Measurements from ENCODE around the gene CPD. TPM values are rescaled to one million over a fixed set of nuclear protein-coding genes. Genes with fewer than 3 reads are reported as not detected.

The CPD gene
- 12.5 and 16.5 TPM in 2 replicates for polyA plus RNA-seq (2012; rRNA removed)
- polyA plus RNA-seq (2012; cell fraction: cytosol; rRNA removed): 20.7 and 20.8 TPM in 2 replicates
- polyA plus RNA-seq (2012; cell fraction: nucleus; rRNA removed): 8.2 and 14.7 TPM in 2 replicates

GRCh38 chr17:30378825-30379302 is at the start of gene CPD:
TSS of gene CPD (plus strand) at chr17:30378927. CDS start at chr17:30378981, 54 bp downstream.
- Histone ChIP-seq H2AFZ (ENCODE audit: low read depth) (peak within 1 kb of the TSS; percentile 98), H3K4me3 (ENCODE audit: low read depth in 2 of 2, low read length in 1 of 2) (peak within 1 kb of the TSS; percentile 70 to 95), H3K27me3 (ENCODE audit: insufficient read depth) (no peaks in the 10 kb centered on the region), H3K9me2 (no peaks in the 10 kb centered on the region), H3K4me1 (ENCODE audit: control insufficient read depth in 1 of 2, insufficient read depth in 2 of 2, low read depth in 1 of 2, low read length in 1 of 2) (peaks cover 5 to 21% of the 10 kb centered on the region in 2 experiments; a peak in 3 of 4 replicates), H4K20me1 (ENCODE audit: insufficient read depth) (peaks cover 23% of the 10 kb centered on the region; the same call in 1 of the 2 replicates), H3K4me2 (peak within 1 kb of the TSS; percentile 92), H3K9ac (peak within 1 kb of the TSS; percentile 80), H3K36me3 (replicated peaks in 1 of 2; ENCODE audit: control insufficient read depth in 1 of 2, insufficient read depth in 2 of 2, low read length in 1 of 2) (no peaks in the 10 kb centered on the region), H3F3A (replicated peaks; ENCODE audit: insufficient read depth) (no peaks in the 10 kb centered on the region), H3K79me2 (ENCODE audit: insufficient read depth) (peaks cover 47% of the 10 kb centered on the region), H3K27ac (ENCODE audit: low read depth in 2 of 2, low read length in 1 of 2) (peak within 1 kb of the TSS; percentile 62 to 84; a peak in 3 of 4 replicates), H3K9me3 (no peaks in the 10 kb centered on the region)
- peak; percentile 99 for DNase-seq
- CTCF ChIA-PET: interaction anchor here (0.9 to 1.6 kb wide), 3 partner anchors 12 to 38 kb away, joined by 3 to 5 read pairs (median 4); no protein-coding TSS in a partner anchor
- WGBS (ENCODE audit: low lambda C conversion rate): no CpG with 5 or more reads among the region's 59 CpGs
- POLR2A ChIA-PET: no interaction called here
- no peak for TF ChIP-seq FOXJ3 (CRISPR knock-in tag; IDR thresholded peaks at IDR 0.05)
- TF ChIP-seq PBX3 (IDR thresholded peaks at IDR 0.05): no peak
- no peak for TF ChIP-seq FOXM1 (IDR thresholded peaks at IDR 0.05; ENCODE audit: low read depth)
- 0 out of 2 replicates have a peak, but pooled peaks have one; percentile 25 for TF ChIP-seq SIN3A (IDR thresholded peaks at IDR 0.05; ENCODE audit: borderline replicate concordance, low read depth, low read length)
- TF ChIP-seq JUND (IDR thresholded peaks at IDR 0.05): no peak
- TF ChIP-seq POLR2AphosphoS5 (IDR thresholded peaks at IDR 0.05; ENCODE audit: low read depth, low read length): peak; percentile 87
- peak; percentile 77 for TF ChIP-seq YY1 (IDR thresholded peaks at IDR 0.05; ENCODE audit: low read depth)
- no peak for TF ChIP-seq RXRA (IDR thresholded peaks at IDR 0.05; ENCODE audit: borderline replicate concordance, low read depth)
- peak; percentile 65 for TF ChIP-seq GABPA (IDR thresholded peaks at IDR 0.05; ENCODE audit: low read depth)
- TF ChIP-seq MAX (IDR thresholded peaks at IDR 0.05; ENCODE audit: low read depth): peak; percentile 40
- peak; percentile 59 for TF ChIP-seq MXI1 (IDR thresholded peaks at IDR 0.05; ENCODE audit: low read depth, low read length)
- TF ChIP-seq CHD2 (IDR thresholded peaks at IDR 0.05; ENCODE audit: low read length, partially characterized antibody): no peak
- peak; percentile 84 for TF ChIP-seq RFX5 (IDR thresholded peaks at IDR 0.05; ENCODE audit: low read length)
- peak; percentile 89 for TF ChIP-seq TAF1 (IDR thresholded peaks at IDR 0.05; ENCODE audit: borderline replicate concordance, low read depth, low read length)
- no peak for TF ChIP-seq EZH2phosphoT487 (IDR thresholded peaks at IDR 0.05; ENCODE audit: borderline replicate concordance, low read depth)

- H3K27me3 ChIP-seq (ENCODE audit: insufficient read depth): no peaks in the 10 kb centered on the region
- H3F3A ChIP-seq (replicated peaks; ENCODE audit: insufficient read depth): peaks cover 11% of the 10 kb centered on the region
- no peaks in the 10 kb centered on the region for H3K9me2 ChIP-seq
- POLR2A ChIA-PET: no interaction called here
- H3K4me2 ChIP-seq: peak overlapping the region; percentile 30; the same call in 1 of the 2 replicates
- no peak overlapping the region for H3K4me3 ChIP-seq (ENCODE audit: low read depth in 2 of 2, low read length in 1 of 2)
- DNase-seq: no peak
- no peak overlapping the region; the same call in 1 of the 2 replicates for H3K9ac ChIP-seq
- H3K9me3 ChIP-seq: no peaks in the 10 kb centered on the region
- H2AFZ ChIP-seq (ENCODE audit: low read depth): peak overlapping the region; percentile 30
- H3K27ac ChIP-seq (ENCODE audit: low read depth in 2 of 2, low read length in 1 of 2): peak overlapping the region in 1 of 2 experiments; percentile 83; a peak in 3 of 4 replicates
- H3K36me3 ChIP-seq (replicated peaks in 1 of 2; ENCODE audit: control insufficient read depth in 1 of 2, insufficient read depth in 2 of 2, low read length in 1 of 2): no peaks in the 10 kb centered on the region
- H4K20me1 ChIP-seq (ENCODE audit: insufficient read depth): no peaks in the 10 kb centered on the region
- CTCF ChIA-PET: interaction anchor here (6.5 kb wide), 1 partner anchor 7 kb away, joined by 54 read pairs; no protein-coding TSS in a partner anchor
- H3K4me1 ChIP-seq (ENCODE audit: control insufficient read depth in 1 of 2, insufficient read depth in 2 of 2, low read depth in 1 of 2, low read length in 1 of 2): peaks cover 0 to 8% of the 10 kb centered on the region in 2 experiments; a peak in 1 of 4 replicates
- 30% methylated on average over 4 of the region's 4 CpGs for WGBS (ENCODE audit: low lambda C conversion rate)
- no peaks in the 10 kb centered on the region for H3K79me2 ChIP-seq (ENCODE audit: insufficient read depth)
- no peak for TF ChIP-seq USF1 (IDR thresholded peaks at IDR 0.05; ENCODE audit: borderline replicate concordance, low read depth)
- TF ChIP-seq, protein P1, sequence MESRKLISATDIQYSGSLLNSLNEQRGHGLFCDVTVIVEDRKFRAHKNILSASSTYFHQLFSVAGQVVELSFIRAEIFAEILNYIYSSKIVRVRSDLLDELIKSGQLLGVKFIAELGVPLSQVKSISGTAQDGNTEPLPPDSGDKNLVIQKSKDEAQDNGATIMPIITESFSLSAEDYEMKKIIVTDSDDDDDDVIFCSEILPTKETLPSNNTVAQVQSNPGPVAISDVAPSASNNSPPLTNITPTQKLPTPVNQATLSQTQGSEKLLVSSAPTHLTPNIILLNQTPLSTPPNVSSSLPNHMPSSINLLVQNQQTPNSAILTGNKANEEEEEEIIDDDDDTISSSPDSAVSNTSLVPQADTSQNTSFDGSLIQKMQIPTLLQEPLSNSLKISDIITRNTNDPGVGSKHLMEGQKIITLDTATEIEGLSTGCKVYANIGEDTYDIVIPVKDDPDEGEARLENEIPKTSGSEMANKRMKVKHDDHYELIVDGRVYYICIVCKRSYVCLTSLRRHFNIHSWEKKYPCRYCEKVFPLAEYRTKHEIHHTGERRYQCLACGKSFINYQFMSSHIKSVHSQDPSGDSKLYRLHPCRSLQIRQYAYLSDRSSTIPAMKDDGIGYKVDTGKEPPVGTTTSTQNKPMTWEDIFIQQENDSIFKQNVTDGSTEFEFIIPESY (IDR thresholded peaks at IDR 0.05; ENCODE audit: borderline replicate concordance, low read depth): no peak
- TF ChIP-seq, protein P2, sequence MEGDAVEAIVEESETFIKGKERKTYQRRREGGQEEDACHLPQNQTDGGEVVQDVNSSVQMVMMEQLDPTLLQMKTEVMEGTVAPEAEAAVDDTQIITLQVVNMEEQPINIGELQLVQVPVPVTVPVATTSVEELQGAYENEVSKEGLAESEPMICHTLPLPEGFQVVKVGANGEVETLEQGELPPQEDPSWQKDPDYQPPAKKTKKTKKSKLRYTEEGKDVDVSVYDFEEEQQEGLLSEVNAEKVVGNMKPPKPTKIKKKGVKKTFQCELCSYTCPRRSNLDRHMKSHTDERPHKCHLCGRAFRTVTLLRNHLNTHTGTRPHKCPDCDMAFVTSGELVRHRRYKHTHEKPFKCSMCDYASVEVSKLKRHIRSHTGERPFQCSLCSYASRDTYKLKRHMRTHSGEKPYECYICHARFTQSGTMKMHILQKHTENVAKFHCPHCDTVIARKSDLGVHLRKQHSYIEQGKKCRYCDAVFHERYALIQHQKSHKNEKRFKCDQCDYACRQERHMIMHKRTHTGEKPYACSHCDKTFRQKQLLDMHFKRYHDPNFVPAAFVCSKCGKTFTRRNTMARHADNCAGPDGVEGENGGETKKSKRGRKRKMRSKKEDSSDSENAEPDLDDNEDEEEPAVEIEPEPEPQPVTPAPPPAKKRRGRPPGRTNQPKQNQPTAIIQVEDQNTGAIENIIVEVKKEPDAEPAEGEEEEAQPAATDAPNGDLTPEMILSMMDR (IDR thresholded peaks at IDR 0.05): no peak
- TF ChIP-seq RCOR1 (IDR thresholded peaks at IDR 0.05; ENCODE audit: low read length): no peak
- TF ChIP-seq EP300 (IDR thresholded peaks at IDR 0.05; ENCODE audit: borderline replicate concordance in 1 of 2, low read depth in 1 of 2, low read length in 1 of 2): peak in 1 of 2 experiments; percentile 33; a peak in 1 of 4 replicates
Measured at GRCh38 chr17:30332057-30332542, 46.6 kb upstream of the CPD start.
